ENCODE data around the gene CBX2.

The CBX2 gene

GRCh38 chr17:79833110-79833450 is 55.1 kb downstream of the CBX2 start:
- Histone ChIP-seq H3K4me1 (ENCODE audit: insufficient read depth, low read length, severe bottlenecking) (peaks cover 22% of the 10 kb centered on the region), H3K79me2 (ENCODE audit: insufficient read depth, low read length) (no peaks in the 10 kb centered on the region; the same call in 1 of the 2 replicates), H3K27ac (ENCODE audit: low read depth, low read length, poor library complexity, severe bottlenecking) (no peak overlapping the region), H3K4me2 (ENCODE audit: low read length) (no peak overlapping the region), H3K4me3 (ENCODE audit: low read depth, low read length, poor library complexity, severe bottlenecking) (no peak overlapping the region), H3K9me3 (ENCODE audit: low read length) (no peaks in the 10 kb centered on the region), H3F3A (ENCODE audit: insufficient read depth, low read length) (no peaks in the 10 kb centered on the region), H3K36me3 (ENCODE audit: insufficient read depth, low read length) (peaks cover 41% of the 10 kb centered on the region), H3K9ac (ENCODE audit: low read length) (no peak overlapping the region), H4K20me1 (ENCODE audit: insufficient read depth, low read length) (no peaks in the 10 kb centered on the region), H3K9me2 (ENCODE audit: low read depth, low read length) (no peaks in the 10 kb centered on the region), H3K27me3 (ENCODE audit: insufficient read depth, low read length) (no peaks in the 10 kb centered on the region), H2AFZ (ENCODE audit: low read length) (no peak overlapping the region)
- TF ChIP-seq EZH2 (IDR thresholded peaks at IDR 0.05; ENCODE audit: borderline replicate concordance, low read length), result no peak
- TF ChIP-seq, protein P1, sequence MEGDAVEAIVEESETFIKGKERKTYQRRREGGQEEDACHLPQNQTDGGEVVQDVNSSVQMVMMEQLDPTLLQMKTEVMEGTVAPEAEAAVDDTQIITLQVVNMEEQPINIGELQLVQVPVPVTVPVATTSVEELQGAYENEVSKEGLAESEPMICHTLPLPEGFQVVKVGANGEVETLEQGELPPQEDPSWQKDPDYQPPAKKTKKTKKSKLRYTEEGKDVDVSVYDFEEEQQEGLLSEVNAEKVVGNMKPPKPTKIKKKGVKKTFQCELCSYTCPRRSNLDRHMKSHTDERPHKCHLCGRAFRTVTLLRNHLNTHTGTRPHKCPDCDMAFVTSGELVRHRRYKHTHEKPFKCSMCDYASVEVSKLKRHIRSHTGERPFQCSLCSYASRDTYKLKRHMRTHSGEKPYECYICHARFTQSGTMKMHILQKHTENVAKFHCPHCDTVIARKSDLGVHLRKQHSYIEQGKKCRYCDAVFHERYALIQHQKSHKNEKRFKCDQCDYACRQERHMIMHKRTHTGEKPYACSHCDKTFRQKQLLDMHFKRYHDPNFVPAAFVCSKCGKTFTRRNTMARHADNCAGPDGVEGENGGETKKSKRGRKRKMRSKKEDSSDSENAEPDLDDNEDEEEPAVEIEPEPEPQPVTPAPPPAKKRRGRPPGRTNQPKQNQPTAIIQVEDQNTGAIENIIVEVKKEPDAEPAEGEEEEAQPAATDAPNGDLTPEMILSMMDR (IDR thresholded peaks at IDR 0.05; ENCODE audit: low read length), result no peak

- no peaks in the 10 kb centered on the region; the same call in 1 of the 2 replicates for H3K79me2 ChIP-seq (ENCODE audit: insufficient read depth, low read length)
- no peak overlapping the region for H3K4me2 ChIP-seq (ENCODE audit: low read length)
- no peaks in the 10 kb centered on the region for H3K27me3 ChIP-seq (ENCODE audit: insufficient read depth, low read length)
- no peak overlapping the region for H3K4me3 ChIP-seq (ENCODE audit: low read depth, low read length, poor library complexity, severe bottlenecking)
- no peaks in the 10 kb centered on the region for H3K9me2 ChIP-seq (ENCODE audit: low read depth, low read length)
- no peaks in the 10 kb centered on the region for H4K20me1 ChIP-seq (ENCODE audit: insufficient read depth, low read length)
- H3K9me3 ChIP-seq (ENCODE audit: low read length), result no peaks in the 10 kb centered on the region
- H2AFZ ChIP-seq (ENCODE audit: low read length), result no peak overlapping the region
- no peak for TF ChIP-seq EZH2 (IDR thresholded peaks at IDR 0.05; ENCODE audit: borderline replicate concordance, low read length)
- TF ChIP-seq, protein P1 (IDR thresholded peaks at IDR 0.05; ENCODE audit: low read length), result no peak
- no peaks in the 10 kb centered on the region for H3F3A ChIP-seq (ENCODE audit: insufficient read depth, low read length)
- H3K36me3 ChIP-seq (ENCODE audit: insufficient read depth, low read length), result peaks cover 41% of the 10 kb centered on the region
- H3K9ac ChIP-seq (ENCODE audit: low read length), result no peak overlapping the region
- H3K27ac ChIP-seq (ENCODE audit: low read depth, low read length, poor library complexity, severe bottlenecking), result no peak overlapping the region
- peaks cover 22% of the 10 kb centered on the region for H3K4me1 ChIP-seq (ENCODE audit: insufficient read depth, low read length, severe bottlenecking)
These were observed 56.0 kb downstream of the CBX2 start for GRCh38 chr17:79833744-79834564.

DNA sequence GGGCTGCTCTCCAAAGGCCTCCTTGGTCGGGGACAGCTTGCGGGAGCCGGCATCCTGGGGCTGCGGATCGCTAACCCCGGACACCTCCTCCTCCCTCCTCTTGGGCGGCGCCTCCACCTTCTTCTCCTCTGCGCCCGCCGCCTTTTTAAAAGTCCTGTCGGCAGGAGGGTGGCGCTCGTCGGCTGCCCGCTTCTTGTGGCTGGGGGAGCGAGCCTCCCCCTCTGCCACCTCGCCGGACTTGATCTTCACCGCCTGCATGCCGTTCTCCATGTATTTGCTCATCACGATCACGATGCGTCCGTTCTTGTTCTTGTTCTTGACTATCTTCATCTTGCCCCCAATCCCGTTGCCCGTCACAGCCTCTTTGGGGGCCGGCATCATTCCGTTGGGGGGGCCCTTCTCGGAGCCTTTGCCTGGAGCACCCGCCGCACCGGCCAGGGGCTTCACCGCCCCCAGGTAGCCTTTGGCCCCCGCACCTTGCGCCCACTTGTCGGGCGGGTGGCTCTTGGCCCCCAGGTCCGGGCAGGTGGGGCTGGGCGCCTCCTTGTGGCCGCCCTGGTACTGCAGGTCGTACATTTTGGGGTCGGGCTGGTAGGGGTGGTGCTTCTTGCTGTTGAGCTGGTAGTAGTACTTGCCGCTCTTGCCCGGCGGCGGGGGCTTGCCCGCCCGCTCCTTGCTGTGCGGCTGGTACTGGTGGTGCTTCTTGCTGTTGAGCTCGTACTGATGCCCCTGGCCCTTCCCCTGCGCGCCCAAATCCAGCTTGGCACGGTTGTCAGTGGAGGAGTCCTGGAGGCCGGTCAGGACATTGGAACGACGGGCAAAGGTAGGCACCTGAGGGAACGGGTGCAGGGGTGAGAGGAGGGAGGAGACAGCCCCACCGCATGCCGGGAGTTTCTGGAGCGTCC is 56.9 kb downstream of the CBX2 start:
- Histone ChIP-seq H3K9me2 (ENCODE audit: low read depth, low read length) (no peaks in the 10 kb centered on the region), H3K9ac (ENCODE audit: low read length) (no peak overlapping the region), H3F3A (ENCODE audit: insufficient read depth, low read length) (no peaks in the 10 kb centered on the region), H3K4me3 (ENCODE audit: low read depth, low read length, poor library complexity, severe bottlenecking) (no peak overlapping the region), H3K27me3 (ENCODE audit: insufficient read depth, low read length) (no peaks in the 10 kb centered on the region), H3K36me3 (ENCODE audit: insufficient read depth, low read length) (peaks cover 41% of the 10 kb centered on the region), H2AFZ (ENCODE audit: low read length) (no peak overlapping the region), H3K4me1 (ENCODE audit: insufficient read depth, low read length, severe bottlenecking) (peaks cover 22% of the 10 kb centered on the region), H4K20me1 (ENCODE audit: insufficient read depth, low read length) (no peaks in the 10 kb centered on the region), H3K4me2 (ENCODE audit: low read length) (no peak overlapping the region), H3K27ac (ENCODE audit: low read depth, low read length, poor library complexity, severe bottlenecking) (no peak overlapping the region), H3K9me3 (ENCODE audit: low read length) (no peaks in the 10 kb centered on the region), H3K79me2 (ENCODE audit: insufficient read depth, low read length) (no peaks in the 10 kb centered on the region; the same call in 1 of the 2 replicates)
- no peak for TF ChIP-seq EZH2 (IDR thresholded peaks at IDR 0.05; ENCODE audit: borderline replicate concordance, low read length)
- TF ChIP-seq, protein P1 (IDR thresholded peaks at IDR 0.05; ENCODE audit: low read length), result peak; percentile 79
